Measurements from ENCODE around the gene EDAR.

The EDAR gene

GRCh38 chr2:108907822-108908712 lies 81.0 kb downstream of the EDAR start:
- DNase-seq, result no peak

DNA sequence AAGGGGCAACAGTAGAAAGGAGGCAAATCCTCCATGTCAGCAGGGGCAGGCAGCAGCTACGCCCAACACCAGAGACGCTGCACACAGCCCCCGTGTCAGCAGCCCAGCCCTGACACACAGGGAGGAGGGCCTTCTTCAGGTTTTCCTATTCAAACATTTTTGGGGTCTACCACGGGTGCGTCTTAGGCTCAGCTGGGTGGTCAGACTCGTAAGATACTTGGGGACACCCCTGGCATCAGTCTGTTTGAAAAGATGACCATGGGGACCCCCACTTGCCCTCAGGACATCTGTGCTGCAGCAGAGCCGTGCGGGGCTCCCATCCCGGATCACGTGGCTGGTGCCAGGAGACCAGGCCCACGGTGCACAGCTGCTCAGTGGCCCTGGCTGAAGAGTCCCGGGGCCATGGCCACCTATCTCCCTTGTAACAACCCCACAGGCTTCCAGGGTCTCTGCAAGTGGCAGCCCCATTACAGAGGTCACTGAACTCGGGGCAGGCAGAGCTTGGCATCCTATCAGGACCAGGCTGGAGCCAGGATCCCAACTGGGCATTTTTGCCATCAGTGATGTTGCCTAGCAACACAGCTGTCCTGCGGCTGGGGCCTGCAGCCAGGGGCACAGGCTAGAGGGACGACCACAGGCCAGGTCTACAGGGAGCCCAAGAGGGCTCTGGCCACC lies 82.5 kb downstream of the EDAR start:
- no peak for DNase-seq

DNA sequence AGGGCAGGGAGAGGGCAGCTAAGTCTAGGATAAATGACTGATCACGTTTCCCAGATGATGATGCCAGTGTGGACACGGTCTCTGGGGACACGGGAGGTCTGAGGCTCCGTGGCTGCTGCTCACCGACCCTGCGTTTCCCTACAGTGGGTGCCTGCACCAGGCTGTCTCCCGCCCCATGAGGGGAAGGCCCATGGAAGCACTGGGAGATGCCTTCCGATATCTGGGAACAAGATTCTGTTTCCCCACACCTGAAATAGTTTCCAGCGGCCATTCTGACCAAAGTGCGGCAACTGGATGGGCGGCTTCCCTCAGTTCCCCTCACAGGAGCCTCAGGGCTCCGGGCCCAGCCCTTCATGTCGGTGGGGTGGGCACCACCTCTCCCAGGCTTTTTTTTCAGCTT lies 83.1 kb downstream of the EDAR start:
- DNase-seq, result no peak

- DNase-seq, result no peak
Observed at GRCh38 chr2:108905176-108905575, 83.8 kb downstream of the EDAR start.

- DNase-seq, result no peak
Observed at GRCh38 chr2:108904680-108905079, 84.3 kb downstream of the EDAR start.

DNA sequence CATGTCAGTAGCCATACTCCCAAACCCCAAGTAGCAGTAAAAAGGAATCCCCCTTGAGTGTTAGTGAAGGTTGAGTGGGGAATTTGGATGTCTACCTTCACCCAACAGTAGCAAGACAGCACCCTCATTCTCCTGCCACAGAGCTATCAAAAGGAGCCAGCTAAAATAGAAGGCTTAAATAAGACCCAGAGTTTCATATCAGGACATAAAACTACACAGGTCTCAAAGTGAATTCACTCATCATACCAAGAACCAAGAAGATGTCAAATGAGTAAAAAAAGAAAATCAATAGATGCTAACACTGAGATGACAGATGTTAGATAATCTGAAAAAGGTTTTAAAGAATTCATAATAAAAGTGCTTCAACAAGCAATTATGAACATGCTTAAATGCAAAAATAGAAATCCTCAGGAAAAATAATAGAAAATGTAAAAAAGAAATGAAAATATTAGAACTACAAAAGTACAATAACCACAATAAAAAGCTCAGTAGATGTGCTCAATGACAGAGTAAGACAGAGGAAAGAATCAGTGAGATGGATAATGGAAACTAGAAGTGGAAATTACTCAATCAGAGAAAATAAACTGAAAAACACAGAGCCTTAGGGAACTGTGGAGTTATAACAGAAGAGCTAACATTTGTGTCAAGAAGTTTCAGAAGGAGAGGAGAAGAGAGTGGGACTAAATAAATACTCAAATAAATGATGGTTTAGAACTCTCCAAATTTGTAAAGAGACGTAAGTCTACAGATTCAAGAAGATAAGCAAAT lies 90.5 kb downstream of the EDAR start:
- DNase-seq, result no peak

- DNase-seq, result no peak
Observed at GRCh38 chr2:108896741-108897140, 92.3 kb downstream of the EDAR start.

- no peak for DNase-seq
Observed at GRCh38 chr2:108895188-108895587, 93.8 kb downstream of the EDAR start.

DNA sequence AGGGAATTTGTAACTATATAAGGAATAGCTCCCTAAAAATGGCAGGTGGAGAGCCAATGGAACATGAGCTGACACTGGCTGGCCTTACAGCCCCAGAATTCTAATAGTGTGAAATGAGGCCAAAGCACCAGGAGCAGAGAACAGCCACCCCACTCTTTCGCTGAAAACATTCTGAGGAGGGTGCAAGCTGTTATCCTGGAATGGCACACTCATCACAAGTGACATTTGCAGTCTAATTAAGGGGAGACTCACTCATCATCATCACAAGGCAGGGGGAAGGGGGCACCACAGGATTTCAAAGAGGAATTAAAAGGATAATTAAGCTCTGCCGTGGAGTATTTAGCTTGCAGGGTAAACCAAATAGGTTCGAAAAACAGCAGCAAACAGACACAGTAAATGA lies 94.3 kb downstream of the EDAR start:
- DNase-seq, result no peak

GRCh38 chr2:108893277-108893676 lies 95.7 kb downstream of the EDAR start:
- no peak for DNase-seq

GRCh38 chr2:108889907-108890306 lies 99.1 kb downstream of the EDAR start:
- DNase-seq, result no peak

- DNase-seq, result no peak
Observed at GRCh38 chr2:108884619-108885018, 104.4 kb downstream of the EDAR start.

DNA sequence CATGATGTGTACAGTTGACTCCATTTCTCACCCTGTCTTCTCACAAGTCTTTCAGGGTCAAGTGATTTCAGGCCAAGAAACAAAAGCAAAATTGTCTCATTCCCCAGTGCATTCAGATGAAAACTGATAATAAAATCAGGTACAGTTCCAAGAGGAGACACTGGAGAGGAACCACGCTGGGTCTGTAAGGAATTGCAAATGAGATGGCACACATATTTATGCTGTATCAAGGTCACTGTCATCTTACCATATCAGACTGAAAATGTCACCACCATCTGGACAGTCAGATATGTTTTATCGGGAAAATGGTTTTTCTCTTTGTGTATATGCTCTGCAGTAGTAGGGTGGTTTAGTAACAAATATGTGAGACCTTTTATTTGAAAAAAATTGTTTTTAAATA lies 110.7 kb downstream of the EDAR start:
- no peak for DNase-seq

GRCh38 chr2:108877506-108877905 lies 111.5 kb downstream of the EDAR start:
- no peak for DNase-seq

DNA sequence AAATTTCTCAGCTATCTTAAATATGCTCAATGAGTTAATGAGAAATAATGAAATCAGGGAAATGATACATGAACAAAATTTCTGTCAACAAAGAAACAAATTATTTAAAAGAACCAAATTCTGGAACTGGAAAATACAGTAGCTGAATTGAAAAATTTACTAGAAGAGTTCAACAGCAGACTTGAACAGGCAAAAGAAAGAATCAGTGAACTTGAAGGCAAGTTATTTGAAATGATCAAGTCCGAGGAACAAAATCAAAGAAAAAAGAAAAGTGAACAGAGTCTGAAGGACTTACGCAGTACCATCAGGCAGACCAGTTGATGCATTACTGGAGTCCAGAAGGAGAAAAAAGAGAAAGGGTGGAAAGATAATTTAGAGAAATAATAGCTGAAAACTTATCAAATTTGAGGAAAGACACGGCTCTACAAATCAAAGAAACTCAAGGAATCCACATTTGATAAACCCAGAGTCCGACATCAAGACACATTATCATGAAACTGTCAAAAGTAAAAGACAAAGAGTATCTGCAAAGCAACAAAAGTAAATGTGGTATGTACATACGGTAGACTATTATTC lies 118.9 kb downstream of the EDAR start:
- no peak for DNase-seq

DNA sequence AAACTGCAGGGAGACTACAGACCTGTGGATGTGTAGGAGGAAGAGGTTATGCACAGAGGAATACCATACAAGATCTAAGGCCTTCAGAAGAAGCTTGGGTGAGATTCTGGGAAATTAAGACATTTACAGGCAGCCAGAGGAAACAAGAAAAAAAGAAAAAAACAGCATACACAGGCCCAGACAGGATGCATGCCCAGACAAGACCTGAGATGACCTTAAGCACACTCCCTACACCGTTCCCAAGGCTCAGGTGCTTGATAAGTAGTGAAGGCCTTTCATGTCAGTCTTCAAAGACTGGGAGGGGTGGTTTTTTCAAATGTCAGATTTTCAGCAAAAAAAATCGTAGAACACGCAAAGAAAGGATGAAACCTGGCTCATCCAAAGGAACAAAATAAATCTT lies 119.5 kb downstream of the EDAR start:
- no peak for DNase-seq

DNA sequence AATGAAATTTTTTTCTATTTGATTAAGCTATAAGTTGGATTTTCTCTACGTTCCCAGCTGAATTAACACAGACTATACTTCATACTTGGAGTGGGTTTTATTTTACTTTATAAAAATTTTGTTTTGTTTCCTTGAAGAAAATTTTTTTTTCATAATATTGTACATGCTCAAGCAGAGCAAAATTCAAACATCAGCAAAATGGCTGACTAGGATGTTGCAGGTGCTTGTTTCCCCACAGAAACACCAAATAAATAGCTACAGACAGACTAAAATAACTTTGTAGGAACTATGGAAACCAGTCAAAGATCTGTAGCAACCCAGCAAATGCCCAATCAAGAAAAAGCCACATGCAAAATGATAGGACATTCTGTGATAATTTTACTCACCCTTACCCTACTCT lies 120.1 kb downstream of the EDAR start:
- no peak for DNase-seq

DNA sequence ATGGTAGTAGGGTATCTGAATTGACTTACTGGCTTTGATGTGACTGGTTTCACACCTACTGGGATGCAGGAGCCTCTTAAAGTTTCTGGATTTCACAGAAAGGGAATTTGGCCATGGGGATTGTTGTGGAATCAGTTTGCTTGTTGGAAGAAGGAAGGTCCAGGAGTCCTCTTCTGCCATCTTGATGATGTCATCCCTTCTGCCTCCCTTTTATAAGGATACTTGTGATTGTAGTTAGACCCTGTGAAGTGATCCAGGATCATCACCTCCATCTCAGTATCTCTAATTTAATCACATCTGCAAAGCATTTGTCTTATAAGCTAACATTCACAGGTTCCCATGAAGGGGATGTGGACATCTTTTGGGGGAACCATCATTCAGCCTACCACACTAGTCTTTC lies 123.0 kb downstream of the EDAR start:
- no peak for DNase-seq

DNA sequence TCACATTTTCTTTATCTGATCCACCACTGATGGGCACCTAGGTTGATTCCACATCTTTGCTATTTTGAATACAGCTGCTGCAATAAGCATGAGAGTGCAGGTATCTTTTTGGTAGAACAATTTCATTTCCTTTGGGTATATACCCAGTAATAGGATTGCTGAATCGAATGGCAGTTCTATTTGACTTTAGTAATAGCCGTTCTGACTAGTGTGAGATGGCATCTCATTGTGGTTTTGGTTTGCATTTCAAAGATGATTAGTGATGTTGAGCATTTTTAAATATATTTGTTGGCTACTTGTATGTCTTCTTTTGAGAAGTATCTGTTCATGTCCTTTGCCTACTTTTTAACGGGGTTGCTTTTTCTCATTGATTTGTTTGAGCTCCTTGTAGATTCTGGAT lies 130.1 kb downstream of the EDAR start:
- no peak for DNase-seq

DNA sequence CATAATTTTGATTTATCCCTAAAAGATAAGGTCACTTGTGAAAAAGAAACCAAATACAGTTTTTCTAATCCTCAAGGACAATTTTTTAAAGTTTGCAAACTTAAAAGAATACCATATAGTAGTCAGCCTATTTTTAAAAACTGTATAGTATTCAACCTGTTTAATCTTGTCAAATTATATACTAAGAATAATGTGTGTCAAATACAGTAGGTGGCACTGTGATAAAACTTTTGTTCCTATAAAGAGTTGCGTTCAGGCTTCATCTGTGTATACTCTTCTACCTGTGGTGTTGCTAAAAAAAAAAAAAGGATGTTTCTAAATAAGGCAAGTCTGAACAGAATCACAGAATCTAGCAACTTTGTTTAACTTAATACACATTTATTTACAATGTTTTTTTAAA lies 133.8 kb downstream of the EDAR start:
- DNase-seq, result no peak

- no peak for DNase-seq
Observed at GRCh38 chr2:108854484-108854883, 134.5 kb downstream of the EDAR start.

- no peak for DNase-seq
Observed at GRCh38 chr2:108853421-108853820, 135.6 kb downstream of the EDAR start.

GRCh38 chr2:108852375-108852774 lies 136.6 kb downstream of the EDAR start:
- DNase-seq, result no peak

Measured in activated T-cell treated with anti-CD3 and anti-CD28 coated beads for 4 hours (primary cell).